Activated T-cell treated with anti-CD3 and anti-CD28 coated beads for 4 hours (primary cell): ENCODE data around the gene EGFL8.
A peak's percentile ranks its signal among the peaks of the same experiment; 100 is the strongest.
"Not testable (repeated sequence)": the region's sequence is repeated elsewhere in the genome, so short reads cannot be mapped to it uniquely, and the experiment has no call there.

Experiments used
- DNase-seq: peaks from one replicate; pipeline ENCODE4 v3.0.0-alpha.2; 2020

Gene EGFL8

DNA sequence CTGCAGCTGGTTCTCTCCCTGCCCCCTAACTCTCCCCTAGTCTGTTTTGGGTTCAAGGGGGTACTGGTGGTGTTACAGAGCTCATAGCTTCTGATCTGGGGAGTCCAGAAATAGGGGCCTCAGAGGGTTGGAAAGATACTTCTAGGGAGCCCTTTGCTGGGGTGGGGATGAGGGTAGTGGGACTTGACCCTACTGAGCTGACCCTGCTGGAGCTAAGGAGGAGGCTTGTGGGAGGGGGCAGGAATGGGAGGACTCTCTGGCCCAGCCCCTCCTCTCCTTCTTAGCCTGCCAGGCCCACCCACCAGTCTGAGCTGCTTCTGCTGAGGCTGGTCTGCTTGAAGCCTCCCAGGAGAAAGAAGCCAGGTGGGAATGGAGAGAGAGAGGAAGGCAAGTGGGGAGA lies at the start of gene EGFL8:
TSS of gene EGFL8 (plus strand) at position 301 of the 400 bp plus-strand sequence. CDS start 1,571 bp downstream, outside the sequence.
- no peak for DNase-seq

DNA sequence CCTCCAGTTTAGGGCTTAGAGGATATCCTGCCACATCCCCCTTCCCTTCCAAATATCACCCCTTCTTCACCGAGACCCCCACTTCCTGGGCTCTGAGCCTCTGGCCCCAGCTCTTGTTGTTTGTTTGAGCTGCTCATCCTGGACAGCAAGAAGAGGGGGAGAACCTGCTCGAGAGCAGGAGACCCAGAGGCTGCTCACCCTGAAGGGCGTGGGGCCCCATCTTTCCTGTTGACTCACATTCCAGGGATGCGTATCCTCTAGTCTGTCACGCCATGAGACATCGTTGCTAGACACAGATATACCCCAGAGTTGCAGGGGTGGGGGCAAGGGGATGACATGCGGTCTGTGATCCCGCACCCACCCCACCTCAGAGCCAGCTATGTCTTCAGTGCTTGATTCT lies 49.6 kb upstream of the EGFL8 start:
- no peak for DNase-seq

DNA sequence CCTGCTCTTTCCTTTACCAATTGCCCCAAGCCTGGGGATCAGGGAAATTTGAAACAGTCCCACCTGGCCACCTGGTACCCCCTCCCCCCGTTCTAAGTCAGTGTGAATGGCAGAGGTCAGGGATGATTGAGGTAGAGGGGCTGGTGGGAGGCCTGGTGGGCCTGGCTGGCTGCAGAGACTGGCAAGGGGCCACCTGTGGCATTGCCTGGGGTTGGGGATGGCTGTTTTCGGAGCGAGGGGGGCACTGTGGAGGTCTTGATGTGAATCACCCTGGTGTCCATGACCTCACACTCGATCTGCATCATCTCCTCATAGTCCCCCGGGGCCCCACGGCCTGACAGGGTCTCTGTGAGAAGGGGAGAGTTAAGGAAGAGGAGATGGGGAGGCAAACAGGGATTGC lies 48.8 kb upstream of the EGFL8 start:
- DNase-seq, result no peak

GRCh38 chr6:32116674-32117073 lies 47.7 kb upstream of the EGFL8 start:
- no peak for DNase-seq

GRCh38 chr6:32117461-32117860 lies 46.9 kb upstream of the EGFL8 start:
- DNase-seq, result no peak

DNA sequence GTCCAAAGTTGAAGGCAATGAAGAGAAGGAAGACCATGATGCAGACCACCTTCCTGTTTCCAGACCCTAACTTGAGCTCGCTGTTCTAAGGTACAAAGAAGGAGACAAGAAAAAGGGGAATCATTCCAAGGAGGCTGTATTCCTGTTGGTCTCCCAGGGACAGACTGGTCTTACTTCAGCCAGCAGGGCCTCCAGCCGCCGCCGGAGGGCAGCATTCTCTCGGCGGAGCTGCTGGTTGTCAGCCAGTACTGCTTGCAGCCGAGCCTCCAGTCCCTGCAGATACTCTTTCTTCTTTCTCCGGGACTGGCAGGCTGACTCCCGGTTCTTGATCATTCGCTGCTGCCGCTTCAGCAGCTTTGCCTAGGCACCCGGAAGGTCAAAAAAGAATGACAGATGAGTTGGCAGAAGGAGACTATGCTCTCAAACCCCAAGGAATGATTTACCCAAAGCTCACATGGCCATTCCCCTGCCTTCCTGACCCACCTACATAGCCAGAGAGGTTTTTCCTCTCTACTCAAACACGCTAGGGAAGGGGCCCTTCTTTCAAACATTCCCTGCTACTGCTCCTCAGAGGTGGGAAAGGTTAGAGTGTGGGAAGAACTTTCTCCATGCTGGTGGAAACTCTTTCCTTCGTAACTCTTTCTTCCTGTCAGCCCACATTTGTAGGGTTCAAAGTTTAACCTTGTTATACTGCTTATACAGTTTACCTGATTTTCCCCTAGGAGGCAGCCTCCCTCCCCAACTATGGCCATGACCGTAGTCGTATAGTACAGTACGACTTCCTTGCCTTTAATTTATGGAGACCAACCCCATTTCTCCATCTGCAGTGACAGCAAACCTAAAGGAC lies 45.4 kb upstream of the EGFL8 start:
- DNase-seq, result peak; percentile 41

DNA sequence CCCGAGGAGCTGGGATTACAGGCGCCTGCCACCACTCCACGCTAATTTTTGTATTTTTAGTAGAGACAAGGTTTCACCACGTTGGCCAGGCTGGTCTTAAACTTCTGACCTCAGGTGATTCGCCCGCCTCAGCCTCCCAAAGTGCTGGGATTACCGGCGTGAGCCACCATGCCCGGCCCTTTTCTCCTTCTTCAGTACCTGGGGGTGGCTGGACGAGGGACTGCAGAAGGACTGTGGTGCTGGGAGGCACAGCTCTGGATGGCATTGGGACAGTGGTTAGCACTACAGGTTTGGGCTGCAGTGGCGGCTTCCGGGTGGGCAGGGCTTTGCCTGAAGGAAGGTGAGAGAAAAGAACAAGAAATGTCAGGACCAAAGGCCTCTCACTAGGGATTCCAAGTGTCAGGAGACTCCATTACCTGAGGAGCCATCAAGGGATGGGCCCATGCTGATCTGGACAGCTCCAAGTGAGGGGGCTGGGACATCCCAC lies 43.8 kb upstream of the EGFL8 start:
- no peak for DNase-seq

GRCh38 chr6:32123681-32124080 lies 40.7 kb upstream of the EGFL8 start:
- no peak for DNase-seq

DNA sequence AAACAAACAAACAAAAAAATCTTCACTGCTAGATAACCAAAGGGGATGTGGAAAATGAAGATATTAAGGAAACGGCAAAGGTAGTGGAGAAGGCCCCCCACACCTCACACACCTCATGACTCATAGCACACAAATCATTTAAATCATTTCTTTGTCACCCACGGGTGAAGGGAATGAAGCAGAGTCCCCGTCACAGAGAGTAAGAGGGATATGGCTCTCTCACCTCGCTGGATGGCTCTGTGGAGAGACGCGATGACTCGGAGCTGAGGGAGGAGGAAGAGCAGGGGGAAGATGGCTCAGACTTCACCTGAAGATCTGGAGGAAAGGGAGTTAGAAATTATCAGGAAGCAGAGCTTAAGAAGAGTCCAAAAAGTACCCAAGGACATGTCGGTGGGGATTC lies 37.5 kb upstream of the EGFL8 start:
- no peak for DNase-seq

DNA sequence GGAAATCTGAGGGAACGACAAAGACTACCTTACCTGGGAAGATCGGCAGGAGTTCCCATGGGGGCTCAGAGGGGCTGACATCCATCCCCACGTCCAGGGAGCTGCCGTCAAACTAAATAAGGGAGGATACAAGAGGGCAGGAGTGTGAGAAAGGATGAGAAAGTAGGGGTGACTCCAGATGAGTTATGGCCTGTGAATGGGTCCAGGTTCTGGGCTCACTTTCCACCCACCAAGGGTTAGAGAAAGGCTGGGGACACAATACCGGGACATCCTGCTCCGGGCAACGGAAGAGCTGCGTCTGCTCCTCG lies 37.0 kb upstream of the EGFL8 start:
- DNase-seq, result no peak

DNA sequence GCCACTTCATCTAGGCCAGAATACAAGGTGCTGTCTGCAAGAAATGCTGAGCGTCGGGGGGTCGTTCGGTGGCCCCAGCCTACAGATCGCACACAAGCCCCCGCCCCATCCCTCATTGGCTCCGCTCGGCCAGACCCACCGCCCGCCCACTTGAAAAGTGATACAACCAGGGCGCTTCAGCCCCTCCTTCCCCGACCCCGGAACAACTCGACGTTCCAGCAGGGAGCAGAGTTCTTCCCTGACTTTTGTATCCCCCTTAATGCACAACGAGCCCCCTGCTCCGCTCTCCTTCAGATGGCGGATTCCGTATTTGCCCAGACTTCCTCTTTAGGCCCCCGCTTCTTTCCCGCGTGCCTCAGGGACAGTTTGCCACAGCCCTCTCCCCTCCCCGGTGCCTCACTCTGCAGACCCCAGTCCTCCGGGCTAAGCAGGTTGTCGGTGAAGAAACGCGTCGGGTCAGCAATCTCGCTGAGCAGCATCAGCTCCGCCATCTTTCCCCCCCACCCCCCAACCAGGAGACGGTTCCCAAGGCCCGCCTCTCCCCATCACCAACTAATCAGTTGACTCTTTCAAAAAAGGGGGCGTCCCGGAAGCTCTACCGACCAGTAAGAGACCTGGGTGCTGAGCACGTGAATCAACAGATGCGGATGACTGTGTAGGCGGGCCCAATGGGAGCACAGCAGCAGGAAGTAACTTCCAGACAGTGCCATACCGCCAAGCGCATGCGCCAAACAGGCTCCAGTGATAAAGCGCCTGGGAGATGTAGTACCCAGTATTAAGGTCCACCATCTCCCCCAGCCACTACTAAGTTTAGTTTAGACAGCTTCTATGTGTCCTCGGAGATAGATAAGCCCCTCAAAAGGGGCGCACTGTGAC lies 36.4 kb upstream of the EGFL8 start, which contains the start of gene ATF6B:
TSS of gene ATF6B (minus strand) at position 530 of the 876 bp plus-strand sequence. CDS start at position 491, 39 bp downstream.
- peak; percentile 94 for DNase-seq

- DNase-seq, result no peak
Measured at GRCh38 chr6:32128751-32129296, 35.6 kb upstream of the EGFL8 start.

DNA sequence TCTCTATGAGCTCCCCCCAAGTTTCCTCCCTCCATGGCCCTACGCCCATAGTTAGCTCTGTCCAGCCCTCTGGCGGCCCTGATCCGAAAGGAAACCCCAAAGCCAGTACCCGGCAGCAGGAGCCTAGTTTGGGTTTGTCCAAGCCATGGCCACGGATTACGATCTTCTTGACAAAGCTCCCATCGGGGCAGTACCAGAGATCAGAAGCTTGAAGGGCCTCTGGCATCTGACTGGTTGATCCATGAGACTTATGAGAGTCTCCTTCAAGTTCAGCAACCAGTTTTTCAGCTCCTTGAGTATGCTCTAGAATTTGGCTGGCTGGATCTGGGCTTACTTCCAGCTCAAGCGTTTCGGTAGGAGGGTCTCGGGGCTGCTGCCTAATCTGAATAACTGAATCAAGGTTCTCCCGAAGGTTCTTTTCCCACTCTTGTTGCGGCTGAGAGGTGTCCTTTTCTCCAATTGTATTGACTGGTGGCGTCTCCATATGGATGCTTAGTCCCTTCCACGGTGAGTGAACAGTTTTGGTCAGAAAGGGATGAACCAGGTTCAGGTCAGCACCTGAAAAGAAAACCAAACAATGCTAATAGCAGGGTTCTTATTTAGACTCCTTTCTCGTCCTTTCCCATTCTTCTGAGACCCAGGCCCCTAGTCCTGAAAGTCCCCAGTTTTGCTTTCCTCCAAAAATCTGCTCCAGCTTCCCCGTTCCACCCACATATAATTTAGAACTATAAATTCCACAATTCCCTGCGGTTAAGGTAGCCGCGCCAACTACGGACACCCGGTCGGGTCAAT lies 34.9 kb upstream of the EGFL8 start:
- DNase-seq, result no peak

- no peak for DNase-seq
Measured at GRCh38 chr6:32131439-32131948, 32.9 kb upstream of the EGFL8 start.

DNA sequence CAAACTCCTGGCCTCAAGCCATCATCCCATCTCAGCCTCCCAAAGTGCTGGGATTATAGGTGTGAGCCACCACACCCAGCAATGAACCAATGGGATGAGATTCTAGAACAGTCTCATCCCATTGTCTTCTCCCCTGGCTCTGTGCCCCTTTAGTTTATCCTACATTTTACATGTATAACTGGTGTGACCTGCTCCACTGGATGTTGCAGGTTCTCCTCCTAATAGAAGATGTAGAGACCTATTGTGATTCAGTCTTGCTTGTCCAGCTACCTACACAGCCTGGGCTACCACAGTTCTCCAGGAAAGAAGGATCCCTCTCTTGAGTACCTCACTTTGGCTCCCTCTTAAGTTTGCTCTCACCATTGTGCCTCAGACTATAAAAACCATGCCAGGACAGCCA lies 32.3 kb upstream of the EGFL8 start:
- no peak for DNase-seq

GRCh38 chr6:32133786-32134185 lies 30.6 kb upstream of the EGFL8 start:
- DNase-seq, result no peak

DNA sequence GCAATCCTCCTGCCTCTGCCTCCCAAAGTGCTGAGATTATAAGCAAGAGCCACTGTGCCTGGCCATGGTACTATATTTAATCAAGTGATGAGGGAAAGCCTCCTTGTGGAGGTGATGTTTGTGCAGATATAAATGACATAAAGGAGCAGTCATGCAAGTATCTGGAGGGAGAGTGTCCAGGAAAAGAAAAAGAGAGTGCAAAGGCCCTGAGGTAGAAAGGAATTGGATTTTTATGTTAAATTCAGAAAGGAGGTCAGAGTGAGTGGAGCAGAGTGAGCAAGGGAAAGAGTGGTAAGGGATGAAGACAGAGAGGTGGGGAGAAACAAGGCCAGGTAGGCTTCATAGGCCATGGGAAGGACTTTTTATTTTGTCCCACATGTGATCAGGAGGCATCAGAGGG lies 26.9 kb upstream of the EGFL8 start:
- DNase-seq, result no peak

- DNase-seq, result no peak
Measured at GRCh38 chr6:32139590-32139989, 24.8 kb upstream of the EGFL8 start.

GRCh38 chr6:32140420-32141046 lies 23.9 kb upstream of the EGFL8 start:
- no peak for DNase-seq

DNA sequence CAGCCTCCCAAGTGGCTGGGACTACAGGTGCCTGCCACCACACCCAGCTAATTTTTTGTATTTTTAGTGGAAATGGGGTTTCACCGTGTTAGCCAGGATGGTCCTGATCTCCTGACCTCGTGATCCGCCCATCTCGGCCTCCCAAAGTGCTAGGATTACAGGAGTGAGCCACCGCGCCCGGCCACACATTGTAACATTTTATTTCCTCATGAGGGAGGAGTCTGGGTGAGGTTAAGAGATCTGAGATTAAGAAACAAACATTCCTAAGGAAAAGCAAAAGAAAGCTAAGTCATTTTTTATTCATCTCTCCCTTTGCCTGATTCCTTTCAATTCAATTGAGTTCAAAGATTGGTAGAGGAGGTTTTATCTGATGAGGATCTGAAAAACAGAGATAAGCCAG lies 20.2 kb upstream of the EGFL8 start:
- DNase-seq, result not testable (repeated sequence)

GRCh38 chr6:32146287-32146686 lies 18.1 kb upstream of the EGFL8 start:
- no peak for DNase-seq

- DNase-seq, result no peak
Measured at GRCh38 chr6:32146687-32147086, 17.7 kb upstream of the EGFL8 start.
